GM12873 (cell line): ENCODE results near the gene HS3ST3A1.

ENCODE experiments used
- TF ChIP-seq, protein P1 (sequence below): IDR thresholded peaks from 2 replicates; pipeline ENCODE4 v1.5.1; 2012; ENCODE audit warnings: low read depth, mild to moderate bottlenecking, moderate library complexity, low read length, control low read depth; ENCODE audit not compliant: insufficient read depth; ENCODE audit errors: missing control alignments

HS3ST3A1 gene

GRCh38 chr17:13541032-13541480, 60.7 kb downstream of the HS3ST3A1 start:
- TF ChIP-seq, protein P1, sequence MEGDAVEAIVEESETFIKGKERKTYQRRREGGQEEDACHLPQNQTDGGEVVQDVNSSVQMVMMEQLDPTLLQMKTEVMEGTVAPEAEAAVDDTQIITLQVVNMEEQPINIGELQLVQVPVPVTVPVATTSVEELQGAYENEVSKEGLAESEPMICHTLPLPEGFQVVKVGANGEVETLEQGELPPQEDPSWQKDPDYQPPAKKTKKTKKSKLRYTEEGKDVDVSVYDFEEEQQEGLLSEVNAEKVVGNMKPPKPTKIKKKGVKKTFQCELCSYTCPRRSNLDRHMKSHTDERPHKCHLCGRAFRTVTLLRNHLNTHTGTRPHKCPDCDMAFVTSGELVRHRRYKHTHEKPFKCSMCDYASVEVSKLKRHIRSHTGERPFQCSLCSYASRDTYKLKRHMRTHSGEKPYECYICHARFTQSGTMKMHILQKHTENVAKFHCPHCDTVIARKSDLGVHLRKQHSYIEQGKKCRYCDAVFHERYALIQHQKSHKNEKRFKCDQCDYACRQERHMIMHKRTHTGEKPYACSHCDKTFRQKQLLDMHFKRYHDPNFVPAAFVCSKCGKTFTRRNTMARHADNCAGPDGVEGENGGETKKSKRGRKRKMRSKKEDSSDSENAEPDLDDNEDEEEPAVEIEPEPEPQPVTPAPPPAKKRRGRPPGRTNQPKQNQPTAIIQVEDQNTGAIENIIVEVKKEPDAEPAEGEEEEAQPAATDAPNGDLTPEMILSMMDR: no peak

DNA sequence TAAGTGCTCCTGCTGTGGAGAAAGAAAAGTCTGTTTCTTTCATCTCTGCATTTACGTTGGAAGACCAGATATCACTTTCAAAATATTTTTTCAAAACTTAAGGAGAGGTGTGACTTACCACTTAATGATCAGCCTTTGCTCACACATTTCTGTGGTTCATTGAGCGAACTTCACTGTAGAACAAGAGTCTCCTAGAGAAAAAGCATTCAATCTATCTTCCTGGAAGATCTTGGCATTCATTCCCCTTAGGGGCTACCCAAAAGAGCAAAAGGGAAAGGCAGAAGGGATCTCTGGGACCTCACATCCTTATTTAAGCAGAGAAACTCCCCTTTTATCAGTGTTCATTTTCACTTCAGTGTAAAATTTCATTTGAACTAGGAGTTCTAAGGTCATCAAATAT, 61.2 kb downstream of the HS3ST3A1 start:
- TF ChIP-seq, protein P1: no peak

GRCh38 chr17:13539421-13539820, 62.3 kb downstream of the HS3ST3A1 start:
- TF ChIP-seq, protein P1: no peak

DNA sequence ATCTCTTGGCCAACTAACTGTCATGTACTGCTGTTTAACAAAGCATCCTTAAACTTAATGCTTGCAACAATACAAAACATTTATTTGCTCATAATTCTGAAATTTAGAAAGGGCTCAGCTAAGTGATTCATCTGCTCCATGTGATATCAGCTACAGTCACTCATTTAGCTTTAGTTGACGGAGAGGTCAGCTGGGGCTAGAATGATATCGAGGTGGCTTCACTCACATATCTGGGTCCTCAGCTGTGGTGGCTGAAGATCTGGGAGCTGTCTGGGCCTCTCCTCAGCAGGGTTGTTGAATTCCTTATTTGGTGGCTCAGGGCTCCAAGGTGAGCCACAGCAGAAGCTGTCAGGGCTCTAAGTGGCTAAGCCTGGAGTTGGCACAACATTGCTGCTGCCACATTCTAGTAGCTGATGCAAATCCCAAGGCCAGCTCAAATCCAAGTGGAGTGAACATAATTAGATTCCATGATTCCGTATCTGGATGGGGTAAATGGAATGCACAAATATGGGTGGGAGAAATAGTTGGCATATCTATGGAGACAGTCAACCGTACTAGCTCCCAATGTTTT, 62.8 kb downstream of the HS3ST3A1 start:
- TF ChIP-seq, protein P1: no peak

DNA sequence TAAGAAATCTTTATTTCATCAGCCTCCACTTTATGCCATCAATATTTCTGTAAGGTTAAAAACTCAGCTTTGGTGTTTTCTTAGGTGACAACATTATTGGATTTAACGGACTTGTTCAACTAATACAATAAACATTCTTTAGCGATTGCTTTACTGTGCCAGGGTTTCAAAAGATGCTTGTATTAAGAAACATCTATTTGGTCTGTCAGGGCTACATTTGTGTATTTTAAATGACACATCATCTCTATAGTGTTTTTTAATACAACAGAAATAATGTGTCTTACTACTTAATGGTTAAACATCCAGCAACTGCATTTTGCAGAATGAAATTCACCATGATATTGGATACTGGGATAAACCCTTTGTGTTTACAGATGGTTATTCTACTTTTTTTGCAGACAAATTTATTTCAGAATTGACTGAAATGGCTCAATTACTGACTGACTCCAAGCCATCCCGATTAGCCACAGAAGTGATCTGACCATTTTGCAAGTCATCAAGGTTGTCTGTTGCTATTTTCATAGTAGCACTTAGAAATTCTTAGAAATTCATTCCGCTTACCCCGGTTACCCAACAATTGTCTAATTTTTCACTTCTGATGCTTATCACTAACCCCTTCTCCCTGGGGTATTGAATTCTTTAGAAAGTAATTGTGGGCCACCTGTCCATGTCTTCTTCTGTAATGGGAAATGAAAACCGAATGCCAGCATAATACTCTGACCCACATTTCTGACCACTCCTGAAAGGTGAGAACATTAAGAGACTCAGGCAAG, 63.7 kb downstream of the HS3ST3A1 start:
- TF ChIP-seq, protein P1: no peak

DNA sequence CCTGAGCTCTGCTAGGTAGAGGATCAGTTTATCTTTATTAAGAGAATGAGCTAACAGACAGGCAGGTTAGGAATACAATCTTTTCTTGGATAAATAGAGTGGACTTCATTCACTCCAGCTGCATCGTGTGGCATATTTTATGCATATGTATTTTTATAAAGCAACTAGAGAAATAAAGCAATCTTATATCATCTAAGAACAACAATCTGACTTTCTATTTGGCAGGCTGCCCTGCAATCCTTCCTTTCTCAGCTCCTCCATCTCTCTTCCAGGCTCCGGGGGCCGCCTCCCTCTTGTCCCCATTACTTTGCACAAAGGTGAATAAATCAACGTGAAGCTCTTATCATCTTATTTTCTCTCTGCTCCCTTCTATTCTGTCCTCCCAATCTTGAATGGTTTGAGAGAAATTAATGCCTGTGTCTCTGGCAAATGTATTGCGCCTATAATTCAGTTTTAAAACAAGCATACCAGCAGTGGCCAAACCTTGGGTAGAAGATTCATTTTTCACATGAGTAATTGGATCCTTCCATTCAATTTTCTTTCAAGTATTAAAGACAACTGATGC, 64.5 kb downstream of the HS3ST3A1 start:
- TF ChIP-seq, protein P1: no peak

DNA sequence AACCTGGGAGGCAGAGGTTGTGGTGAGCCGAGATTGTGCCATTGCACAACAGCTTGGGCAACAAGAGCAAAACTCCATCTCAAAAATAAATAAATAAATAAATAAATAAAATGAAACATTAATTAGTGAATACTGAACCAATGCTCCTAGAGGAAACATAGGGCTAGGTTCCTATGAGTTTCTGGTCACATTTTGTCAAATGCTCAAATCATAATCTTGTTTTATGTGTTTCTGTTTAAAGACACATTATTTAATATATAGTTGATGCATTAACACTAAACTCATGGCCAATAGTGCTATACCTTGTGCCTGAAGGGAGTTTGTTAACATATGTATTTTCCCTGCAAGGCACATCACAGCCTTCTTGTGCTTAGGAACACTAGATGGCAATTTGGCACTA, 66.8 kb downstream of the HS3ST3A1 start:
- TF ChIP-seq, protein P1: no peak
